Measurements from ENCODE around the gene PTCSC3.

DNA sequence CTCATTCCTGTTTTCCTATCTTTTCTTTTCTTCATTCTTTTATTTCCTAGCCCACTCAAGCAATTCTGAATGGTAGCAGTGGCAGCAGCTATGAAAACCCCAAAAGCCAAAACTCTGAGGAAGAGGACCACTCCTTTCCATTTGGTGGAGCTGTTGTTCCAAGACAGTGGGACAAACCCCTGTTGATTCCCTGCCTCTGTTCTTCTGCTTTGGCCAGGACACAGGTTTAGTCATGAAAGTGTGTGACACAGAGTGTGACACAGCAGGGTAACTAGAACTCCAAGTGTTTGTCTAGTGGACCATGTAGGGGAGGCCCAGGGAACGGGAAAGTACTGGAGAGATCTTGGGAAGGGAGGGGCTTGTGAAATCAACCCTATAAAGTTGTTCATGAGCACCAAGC, 71.1 kb downstream of the PTCSC3 start:
- TF ChIP-seq, protein P1, sequence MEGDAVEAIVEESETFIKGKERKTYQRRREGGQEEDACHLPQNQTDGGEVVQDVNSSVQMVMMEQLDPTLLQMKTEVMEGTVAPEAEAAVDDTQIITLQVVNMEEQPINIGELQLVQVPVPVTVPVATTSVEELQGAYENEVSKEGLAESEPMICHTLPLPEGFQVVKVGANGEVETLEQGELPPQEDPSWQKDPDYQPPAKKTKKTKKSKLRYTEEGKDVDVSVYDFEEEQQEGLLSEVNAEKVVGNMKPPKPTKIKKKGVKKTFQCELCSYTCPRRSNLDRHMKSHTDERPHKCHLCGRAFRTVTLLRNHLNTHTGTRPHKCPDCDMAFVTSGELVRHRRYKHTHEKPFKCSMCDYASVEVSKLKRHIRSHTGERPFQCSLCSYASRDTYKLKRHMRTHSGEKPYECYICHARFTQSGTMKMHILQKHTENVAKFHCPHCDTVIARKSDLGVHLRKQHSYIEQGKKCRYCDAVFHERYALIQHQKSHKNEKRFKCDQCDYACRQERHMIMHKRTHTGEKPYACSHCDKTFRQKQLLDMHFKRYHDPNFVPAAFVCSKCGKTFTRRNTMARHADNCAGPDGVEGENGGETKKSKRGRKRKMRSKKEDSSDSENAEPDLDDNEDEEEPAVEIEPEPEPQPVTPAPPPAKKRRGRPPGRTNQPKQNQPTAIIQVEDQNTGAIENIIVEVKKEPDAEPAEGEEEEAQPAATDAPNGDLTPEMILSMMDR (IDR thresholded peaks at IDR 0.05), result no peak
- TF ChIP-seq POLR2A (IDR thresholded peaks at IDR 0.05), result no peak

All from body of pancreas (tissue), 4 donors.